ENCODE measurements around the gene PADI1. TPM values are rescaled to one million over a fixed set of nuclear protein-coding genes. Genes with fewer than 3 reads are reported as not detected.

PADI1 gene
- total RNA-seq = 0.09 TPM in 1 of 2 replicates, not detected in the other

GRCh38 chr1:17204546-17205440 is at the start of gene PADI1:
Gene PADI1 (plus strand): TSS chr1:17205128. CDS start chr1:17205218, 90 bp downstream.

GRCh38 chr1:17248781-17249180 is 43.9 kb downstream of the PADI1 start, which contains the start of gene PADI3:
Gene PADI3 (plus strand): TSS chr1:17249098. CDS start chr1:17249138, 40 bp downstream.

Other genes starting within 250 kb of the PADI1 start
- gene MFAP2, start 224.5 kb upstream of the PADI1 start, total RNA-seq = 16.1 and 22.1 TPM in 2 replicates
- gene ATP13A2, start 193.2 kb upstream of the PADI1 start, total RNA-seq = 9.0 and 12.3 TPM in 2 replicates
- 122 and 134 TPM in 2 replicates for gene SDHB, start 151.1 kb upstream of the PADI1 start, total RNA-seq
- 0.09 TPM in 1 of 2 replicates, not detected in the other for gene PADI2, start 85.7 kb upstream of the PADI1 start, total RNA-seq
- gene PADI3, start 44.0 kb downstream of the PADI1 start, total RNA-seq = not detected in 2 replicates
- not detected in 2 replicates for gene PADI4, start 103.1 kb downstream of the PADI1 start, total RNA-seq
- gene PADI6, start 167.1 kb downstream of the PADI1 start, total RNA-seq = not detected in 2 replicates
- 15.8 and 25.3 TPM in 2 replicates for gene RCC2, start 234.5 kb downstream of the PADI1 start, total RNA-seq